ENCODE results near the gene ANKRD49.

The ANKRD49 gene

GRCh38 chr11:94511932-94512781, 18.4 kb downstream of the ANKRD49 start, which contains the start of gene C11orf97:
Gene C11orf97 (plus strand): TSS chr11:94512461. CDS start chr11:94512529, 68 bp downstream.
- DNase-seq, result no peak

- no peak for DNase-seq
Observed at GRCh38 chr11:94513091-94513490, 19.3 kb downstream of the ANKRD49 start.

- DNase-seq, result no peak
Observed at GRCh38 chr11:94515398-94515797, 21.6 kb downstream of the ANKRD49 start.

GRCh38 chr11:94516725-94517124, 22.9 kb downstream of the ANKRD49 start:
- DNase-seq, result no peak

- DNase-seq, result no peak
Observed at GRCh38 chr11:94518300-94518699, 24.5 kb downstream of the ANKRD49 start.

- peak in 1 of 2 experiments; percentile 85 for DNase-seq
Observed at GRCh38 chr11:94519478-94520084, 25.8 kb downstream of the ANKRD49 start.

- peak in 1 of 2 experiments; percentile 62 for DNase-seq
Observed at GRCh38 chr11:94521684-94522083, 27.9 kb downstream of the ANKRD49 start.

GRCh38 chr11:94524341-94524740, 30.6 kb downstream of the ANKRD49 start:
- no peak for DNase-seq

- DNase-seq, result no peak
Observed at GRCh38 chr11:94525546-94526324, 32.0 kb downstream of the ANKRD49 start.

GRCh38 chr11:94526645-94527438, 33.1 kb downstream of the ANKRD49 start:
- no peak for DNase-seq

GRCh38 chr11:94528551-94528950, 34.8 kb downstream of the ANKRD49 start:
- no peak for DNase-seq

- no peak for DNase-seq
Observed at GRCh38 chr11:94532211-94532610, 38.4 kb downstream of the ANKRD49 start.

- DNase-seq, result no peak
Observed at GRCh38 chr11:94533206-94533605, 39.4 kb downstream of the ANKRD49 start.

GRCh38 chr11:94533696-94534630, 40.2 kb downstream of the ANKRD49 start:
- DNase-seq, result no peak

- DNase-seq, result no peak
Observed at GRCh38 chr11:94536386-94536785, 42.6 kb downstream of the ANKRD49 start.

- no peak for DNase-seq
Observed at GRCh38 chr11:94537031-94537600, 43.3 kb downstream of the ANKRD49 start.

GRCh38 chr11:94539420-94539819, 45.6 kb downstream of the ANKRD49 start:
- no peak for DNase-seq

- DNase-seq, result peak; percentile 97
Observed at GRCh38 chr11:94543695-94544645, 50.2 kb downstream of the ANKRD49 start, which contains the start of gene FUT4. Gene FUT4 (plus strand): TSS chr11:94543921. CDS start chr11:94544134, 213 bp downstream.

- no peak for DNase-seq
Observed at GRCh38 chr11:94544646-94545263, 51.0 kb downstream of the ANKRD49 start.

Measured in SW 1271 (cell line).